ENCODE measurements around the gene GLIPR2. TPM values are rescaled to one million over a fixed set of nuclear protein-coding genes. Genes with fewer than 3 reads are reported as not detected.
"Not testable (repeated sequence)": the region's sequence is repeated elsewhere in the genome, so short reads cannot be mapped to it uniquely, and the experiment has no call there.

The GLIPR2 gene
- total RNA-seq, 1 donor from 2014 or later = 43.1 TPM

- no peak for DNase-seq (ENCODE audit: low read depth)
- no peak for TF ChIP-seq CTCF (IDR thresholded peaks at IDR 0.05; ENCODE audit: insufficient read depth, low read length, poor library complexity, severe bottlenecking)
- Histone ChIP-seq H3K4me3 (ENCODE audit: low read depth, low read length) (no peak overlapping the region), H3K36me3 (ENCODE audit: control insufficient read depth, insufficient read depth, low read length) (peaks cover 1% of the 10 kb centered on the region), H3K27me3 (ENCODE audit: control insufficient read depth, insufficient read depth, low read length) (no peaks in the 10 kb centered on the region)
Measured at GRCh38 chr9:36126016-36126730, 10.4 kb upstream of the GLIPR2 start.

GRCh38 chr9:36127652-36128244, 8.8 kb upstream of the GLIPR2 start:
- H3K27me3 ChIP-seq (ENCODE audit: control insufficient read depth, insufficient read depth, low read length) = no peaks in the 10 kb centered on the region
- H3K4me3 ChIP-seq (ENCODE audit: low read depth, low read length) = no peak overlapping the region
- peaks cover under 1% of the 10 kb centered on the region for H3K36me3 ChIP-seq (ENCODE audit: control insufficient read depth, insufficient read depth, low read length)
- DNase-seq (ENCODE audit: low read depth) = no peak
- TF ChIP-seq CTCF (IDR thresholded peaks at IDR 0.05; ENCODE audit: insufficient read depth, low read length, poor library complexity, severe bottlenecking) = no peak

- TF ChIP-seq CTCF (IDR thresholded peaks at IDR 0.05; ENCODE audit: insufficient read depth, low read length, poor library complexity, severe bottlenecking) = no peak
Measured at GRCh38 chr9:36128349-36128748, 8.2 kb upstream of the GLIPR2 start.

GRCh38 chr9:36129139-36129538, 7.4 kb upstream of the GLIPR2 start:
- Histone ChIP-seq H3K27me3 (ENCODE audit: control insufficient read depth, insufficient read depth, low read length) (no peaks in the 10 kb centered on the region), H3K4me3 (ENCODE audit: low read depth, low read length) (no peak overlapping the region), H3K36me3 (ENCODE audit: control insufficient read depth, insufficient read depth, low read length) (no peaks in the 10 kb centered on the region)
- no peak for DNase-seq (ENCODE audit: low read depth)
- TF ChIP-seq CTCF (IDR thresholded peaks at IDR 0.05; ENCODE audit: insufficient read depth, low read length, poor library complexity, severe bottlenecking) = no peak

More at GRCh38 chr9:36128349-36128748, 8.2 kb upstream of the GLIPR2 start:
- DNase-seq (ENCODE audit: low read depth) = no peak
- Histone ChIP-seq H3K27me3 (ENCODE audit: control insufficient read depth, insufficient read depth, low read length) (no peaks in the 10 kb centered on the region), H3K36me3 (ENCODE audit: control insufficient read depth, insufficient read depth, low read length) (no peaks in the 10 kb centered on the region), H3K4me3 (ENCODE audit: low read depth, low read length) (no peak overlapping the region)

- DNase-seq (ENCODE audit: low read depth); H3K4me3 ChIP-seq (ENCODE audit: low read depth, low read length); H3K36me3 ChIP-seq (ENCODE audit: control insufficient read depth, insufficient read depth, low read length); H3K27me3 ChIP-seq (ENCODE audit: control insufficient read depth, insufficient read depth, low read length): not testable (repeated sequence)
Measured at GRCh38 chr9:36131666-36132065, 4.9 kb upstream of the GLIPR2 start.

GRCh38 chr9:36132086-36132485, 4.4 kb upstream of the GLIPR2 start:
- no peaks in the 10 kb centered on the region for H3K36me3 ChIP-seq (ENCODE audit: control insufficient read depth, insufficient read depth, low read length)
- DNase-seq (ENCODE audit: low read depth) = no peak
- TF ChIP-seq CTCF (IDR thresholded peaks at IDR 0.05; ENCODE audit: insufficient read depth, low read length, poor library complexity, severe bottlenecking) = no peak
- no peaks in the 10 kb centered on the region for H3K27me3 ChIP-seq (ENCODE audit: control insufficient read depth, insufficient read depth, low read length)
- H3K4me3 ChIP-seq (ENCODE audit: low read depth, low read length) = no peak overlapping the region
